Effector memory CD4-positive, alpha-beta T cell (primary cell): ENCODE measurements around the gene PDILT.
"Not testable (repeated sequence)": the region's sequence is repeated elsewhere in the genome, so short reads cannot be mapped to it uniquely, and the experiment has no call there.

ENCODE experiments used
- DNase-seq, 3 donors: peaks; one replicate each; pipeline ENCODE4 v3.0.0-alpha.2; 2020
- H3K27ac ChIP-seq: 2 replicates; pipeline ENCODE4 v1.7.0; 2013; ENCODE audit warnings: mild to moderate bottlenecking, low read length, moderate library complexity; ENCODE audit not compliant: insufficient read depth, poor library complexity, severe bottlenecking
- H3K27me3 ChIP-seq: replicated peaks from 2 replicates; pipeline ENCODE4 v1.7.0; 2013; ENCODE audit warnings: mild to moderate bottlenecking, low read length; ENCODE audit not compliant: insufficient read depth, control insufficient read depth, poor library complexity, severe bottlenecking
- H3K36me3 ChIP-seq: 2 replicates; pipeline ENCODE4 v1.7.0; 2013; ENCODE audit warnings: mild to moderate bottlenecking, low read length, moderate library complexity; ENCODE audit not compliant: control insufficient read depth, insufficient read depth
- H3K4me1 ChIP-seq: 2 replicates; pipeline ENCODE4 v1.7.0; 2013; ENCODE audit warnings: low read length, mild to moderate bottlenecking; ENCODE audit not compliant: control insufficient read depth, insufficient read depth, poor library complexity, severe bottlenecking
- H3K4me3 ChIP-seq: 2 replicates; pipeline ENCODE4 v1.7.0; 2013; ENCODE audit warnings: low read length, low read depth, mild to moderate bottlenecking; ENCODE audit not compliant: insufficient read depth, poor library complexity, severe bottlenecking
- H3K9me3 ChIP-seq: 2 replicates; pipeline ENCODE4 v1.7.0; 2013; ENCODE audit warnings: mild to moderate bottlenecking, low read length, moderate library complexity; ENCODE audit not compliant: control insufficient read depth

PDILT gene

DNA sequence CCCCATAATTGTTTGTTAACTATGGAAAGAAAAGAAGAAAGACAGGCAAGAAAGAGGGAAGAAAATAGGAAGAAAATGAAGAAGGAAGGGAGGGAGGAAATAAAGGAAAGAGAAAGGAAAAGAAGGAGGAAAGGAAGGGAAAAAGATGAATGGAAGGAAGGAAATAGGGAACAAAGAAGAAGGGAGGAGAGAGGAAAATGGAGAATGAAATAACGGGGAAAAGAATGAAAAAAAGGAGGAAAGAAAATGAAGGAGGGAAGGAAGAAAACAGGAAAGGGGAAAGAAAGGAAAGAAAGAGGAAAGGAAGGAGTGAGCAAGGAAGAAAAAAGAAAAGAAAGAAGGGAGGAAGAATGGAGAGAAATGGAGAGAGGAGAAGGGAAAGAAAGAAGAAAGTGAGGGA is 25.9 kb upstream of the PDILT start:
- not testable (repeated sequence) for H3K27ac ChIP-seq, DNase-seq, H3K36me3 ChIP-seq, H3K4me1 ChIP-seq, H3K27me3 ChIP-seq, H3K4me3 ChIP-seq, H3K9me3 ChIP-seq

DNA sequence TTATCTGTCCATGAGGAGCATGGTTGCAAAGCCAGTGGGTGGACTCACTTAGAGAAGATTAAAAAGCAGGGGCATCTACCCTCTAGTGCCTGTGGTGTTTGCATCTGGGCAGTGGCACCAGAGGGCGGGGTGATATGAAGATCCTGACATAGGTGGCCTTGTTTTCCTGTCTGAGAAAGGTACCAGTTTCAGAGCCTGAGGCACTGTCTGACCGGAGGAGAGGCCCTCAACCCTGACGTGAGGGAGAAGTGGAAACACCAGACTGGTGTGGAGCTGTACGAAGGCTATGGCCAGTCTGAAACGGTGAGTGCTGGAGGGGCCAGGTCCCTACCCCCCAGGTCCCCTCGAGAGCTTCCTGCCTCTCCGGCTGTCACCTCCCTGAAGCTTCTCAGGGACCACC is 25.0 kb upstream of the PDILT start:
- H3K36me3 ChIP-seq, H3K27me3 ChIP-seq, DNase-seq, H3K4me3 ChIP-seq, H3K9me3 ChIP-seq, H3K4me1 ChIP-seq, H3K27ac ChIP-seq: not testable (repeated sequence)

DNA sequence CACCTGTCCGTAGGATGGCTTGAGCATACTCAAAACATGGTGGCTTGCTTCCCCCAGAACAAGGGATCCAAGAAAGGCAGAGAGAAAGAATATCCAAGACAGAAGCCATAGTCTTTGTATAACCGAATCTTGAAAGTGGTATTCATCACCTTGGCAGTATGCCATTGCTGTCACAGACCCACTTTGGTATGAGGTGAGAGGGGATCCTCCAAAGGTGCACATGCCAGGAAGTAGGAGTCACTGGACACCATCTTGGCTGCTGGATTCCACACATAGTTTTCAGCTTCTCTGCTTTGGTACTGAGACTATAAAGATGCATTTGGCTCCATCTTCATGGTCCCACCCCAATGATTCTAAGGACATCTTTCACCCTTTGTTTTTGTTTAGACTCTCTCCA is 22.9 kb upstream of the PDILT start:
- DNase-seq, H3K9me3 ChIP-seq, H3K4me3 ChIP-seq, H3K27ac ChIP-seq, H3K4me1 ChIP-seq, H3K36me3 ChIP-seq, H3K27me3 ChIP-seq: not testable (repeated sequence)

DNA sequence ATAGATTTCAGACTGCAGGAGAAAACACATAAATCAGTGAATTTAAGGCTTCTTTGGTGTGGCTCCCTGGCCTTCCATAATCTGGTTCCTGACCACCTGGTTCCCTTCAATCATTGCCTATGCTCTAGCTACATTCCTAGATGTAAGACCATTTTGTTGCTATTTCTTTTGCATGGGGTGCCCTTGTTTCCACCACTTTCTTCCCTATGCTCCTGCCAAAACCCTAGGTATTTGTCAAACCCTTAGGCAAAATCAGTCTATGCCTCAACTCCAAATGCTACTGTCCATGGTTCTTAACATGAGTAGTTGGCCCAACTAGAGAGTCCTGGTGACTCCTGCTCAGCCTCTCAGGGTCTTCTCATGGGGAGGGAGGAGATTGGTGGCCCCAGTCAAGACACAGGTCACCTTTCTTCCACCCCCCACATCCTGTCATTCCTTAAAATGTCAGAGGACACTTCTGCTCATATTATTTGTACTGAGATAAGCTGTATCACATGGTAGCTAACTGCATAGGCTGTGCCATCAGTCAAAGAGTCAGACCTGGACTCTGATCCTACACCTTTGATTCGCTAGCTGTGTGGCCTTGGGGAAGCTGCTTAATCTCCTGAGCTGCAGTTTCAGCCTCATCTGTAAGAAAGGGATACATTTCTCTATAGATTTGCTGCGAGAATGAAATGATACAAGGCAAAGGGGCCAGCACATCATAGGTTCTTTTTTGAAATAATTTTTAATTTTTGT is 19.8 kb upstream of the PDILT start:
- H3K27me3 ChIP-seq: no peaks in the 10 kb centered on the region
- no peak overlapping the region for H3K4me3 ChIP-seq
- no peak overlapping the region for H3K27ac ChIP-seq
- no peaks in the 10 kb centered on the region for H3K4me1 ChIP-seq
- no peaks in the 10 kb centered on the region for H3K36me3 ChIP-seq
- H3K9me3 ChIP-seq: no peaks in the 10 kb centered on the region
- DNase-seq: no peak

DNA sequence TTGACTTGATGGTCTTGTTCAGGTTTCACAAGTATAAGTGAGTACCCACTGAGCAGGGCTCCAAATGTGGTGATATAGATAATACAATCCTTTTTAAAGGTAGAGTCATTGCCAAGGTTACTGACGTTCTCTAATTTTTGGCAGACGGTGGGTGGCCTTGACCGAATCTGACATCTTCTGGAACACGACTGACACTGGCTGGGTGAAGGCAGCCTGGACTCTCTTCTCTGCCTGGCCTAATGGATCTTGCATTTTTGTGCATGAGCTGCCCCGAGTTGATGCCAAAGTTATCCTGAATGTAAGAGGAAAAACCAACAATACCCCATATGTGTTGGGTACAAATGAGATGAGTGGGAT is 19.2 kb upstream of the PDILT start:
- H3K27me3 ChIP-seq, DNase-seq, H3K4me3 ChIP-seq, H3K9me3 ChIP-seq, H3K36me3 ChIP-seq, H3K27ac ChIP-seq, H3K4me1 ChIP-seq: not testable (repeated sequence)

DNA sequence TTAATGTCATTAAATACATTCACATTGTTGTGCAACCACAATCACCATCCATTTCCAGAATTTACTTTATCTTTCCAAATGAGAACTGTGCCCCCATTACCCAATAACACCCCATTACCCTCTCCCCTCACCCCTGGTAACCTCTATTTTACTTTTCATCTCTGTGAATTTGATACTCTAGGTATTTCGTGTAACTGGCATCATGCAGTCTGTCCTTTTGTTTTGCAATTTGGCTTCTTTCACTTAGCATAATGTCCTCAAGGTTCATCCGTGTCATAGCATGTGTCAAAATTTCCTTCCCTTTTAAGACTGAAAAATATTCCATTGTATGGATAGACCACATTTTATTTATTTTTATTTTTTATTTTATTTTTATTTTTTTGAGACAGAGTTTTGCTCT is 17.2 kb upstream of the PDILT start:
- not testable (repeated sequence) for H3K27ac ChIP-seq, H3K4me3 ChIP-seq, H3K9me3 ChIP-seq, DNase-seq, H3K36me3 ChIP-seq, H3K4me1 ChIP-seq, H3K27me3 ChIP-seq

DNA sequence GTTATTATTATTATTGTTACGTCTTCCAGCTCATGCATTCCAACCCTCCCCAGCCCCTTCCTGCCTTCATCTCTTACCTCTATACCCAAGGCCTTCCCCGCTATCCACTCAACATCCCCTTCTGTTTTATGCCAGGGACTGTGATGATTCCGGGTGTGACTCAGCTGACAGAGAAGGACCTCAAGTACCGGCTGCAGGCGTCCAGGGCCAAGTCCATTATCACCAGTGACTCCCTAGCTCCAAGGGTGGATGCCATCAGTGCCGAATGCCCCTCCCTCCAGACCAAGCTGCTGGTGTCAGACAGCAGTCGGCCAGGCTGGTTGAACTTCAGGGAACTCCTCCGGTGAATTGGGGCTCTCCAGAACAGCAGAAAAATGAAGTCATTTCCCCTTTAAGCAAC is 14.6 kb upstream of the PDILT start:
- not testable (repeated sequence) for H3K4me1 ChIP-seq, DNase-seq, H3K36me3 ChIP-seq, H3K9me3 ChIP-seq, H3K4me3 ChIP-seq, H3K27me3 ChIP-seq, H3K27ac ChIP-seq

DNA sequence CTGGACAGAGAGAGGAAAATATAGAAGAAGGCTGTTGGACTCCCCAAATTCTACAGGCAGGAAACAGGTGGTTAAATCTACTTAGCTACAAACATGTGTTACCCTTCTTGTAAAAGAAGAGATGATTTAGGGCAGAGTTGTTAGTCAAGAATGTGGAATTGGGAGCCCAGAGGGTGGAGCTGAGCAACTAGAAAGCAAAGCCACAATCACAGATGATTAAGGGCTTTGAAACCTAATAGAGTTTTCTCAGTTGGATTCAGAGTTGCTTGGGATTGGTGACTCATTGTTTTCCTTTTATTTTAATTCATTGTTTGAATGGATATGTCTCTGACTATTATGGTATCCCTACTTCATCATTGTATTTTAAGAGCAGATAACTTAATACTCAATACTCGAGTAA is 11.0 kb upstream of the PDILT start:
- Histone ChIP-seq H3K27me3 (no peaks in the 10 kb centered on the region), H3K36me3 (no peaks in the 10 kb centered on the region), H3K27ac (no peak overlapping the region), H3K9me3 (no peaks in the 10 kb centered on the region), H3K4me3 (no peak overlapping the region), H3K4me1 (no peaks in the 10 kb centered on the region)
- no peak for DNase-seq

DNA sequence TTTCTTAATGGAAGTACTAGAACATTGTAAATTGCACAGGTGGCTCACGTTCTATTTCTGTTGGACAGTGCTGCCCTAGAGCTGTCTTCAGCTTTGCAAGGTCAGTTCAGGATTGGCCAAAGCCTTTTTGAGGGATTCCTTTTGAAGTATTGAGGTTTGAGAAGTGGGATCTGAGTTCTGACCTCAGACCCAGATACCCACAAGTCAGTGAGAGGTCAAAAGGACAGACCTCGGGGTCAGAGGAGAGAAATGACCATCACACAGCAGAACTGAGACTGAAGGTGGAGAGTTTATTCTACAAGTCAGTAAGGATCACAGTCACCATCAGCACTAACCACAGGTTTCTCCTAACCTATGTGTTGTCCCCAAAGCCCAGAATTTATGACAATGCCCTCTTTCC is 6.5 kb upstream of the PDILT start:
- Histone ChIP-seq H3K9me3 (no peaks in the 10 kb centered on the region), H3K4me1 (no peaks in the 10 kb centered on the region), H3K4me3 (no peak overlapping the region), H3K27ac (no peak overlapping the region), H3K36me3 (no peaks in the 10 kb centered on the region), H3K27me3 (no peaks in the 10 kb centered on the region)
- no peak for DNase-seq

DNA sequence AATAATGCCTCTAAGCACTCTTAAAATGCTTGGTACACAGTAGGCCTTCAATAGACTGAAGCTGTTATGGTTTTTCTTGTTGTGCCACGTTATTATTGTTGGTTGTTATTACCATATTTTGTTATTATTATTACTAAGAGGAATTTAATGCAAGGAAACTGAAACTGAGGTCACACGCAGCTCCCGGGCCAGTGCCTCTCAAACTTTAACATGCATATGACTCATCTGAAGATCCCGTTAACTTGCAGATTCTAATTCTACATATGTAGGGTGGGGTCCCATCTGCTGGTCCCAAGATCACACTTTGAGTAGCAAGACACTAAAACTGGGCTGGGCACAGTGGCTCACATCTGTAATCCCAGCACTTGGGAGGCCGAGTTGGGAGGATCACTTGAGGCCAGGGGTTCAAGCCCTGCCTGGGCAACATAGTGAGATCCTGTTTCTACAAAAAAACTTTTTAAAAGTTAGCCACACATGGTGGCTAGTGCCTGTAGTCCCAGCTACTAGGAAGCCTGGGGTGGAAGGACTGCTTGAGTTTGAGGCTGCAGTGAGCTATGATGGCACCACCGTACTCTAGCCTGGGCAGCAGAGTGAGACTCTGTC is 5.7 kb upstream of the PDILT start:
- no peaks in the 10 kb centered on the region for H3K9me3 ChIP-seq
- DNase-seq: no peak
- no peaks in the 10 kb centered on the region for H3K27me3 ChIP-seq
- no peak overlapping the region for H3K27ac ChIP-seq
- no peak overlapping the region for H3K4me3 ChIP-seq
- no peaks in the 10 kb centered on the region for H3K4me1 ChIP-seq
- no peaks in the 10 kb centered on the region for H3K36me3 ChIP-seq
